Right atrium auricular region (tissue), 2 donors: ENCODE measurements around the gene GLCE. TPM values are rescaled to one million over a fixed set of nuclear protein-coding genes. Genes with fewer than 3 reads are reported as not detected.

ENCODE experiments used
- DNase-seq: peaks from one replicate; pipeline ENCODE4 v3.0.0-alpha.2; 2019; ENCODE audit warnings: low spot score
- H3K27ac ChIP-seq, 2 donors: fragments of 200-600 bp; sonication (generic); 1 replicate in 1 of 2; 2 replicates in 1 of 2; pipeline ENCODE4 v1.5.1; 2016 to 2019
- H3K27me3 ChIP-seq, 2 donors: fragments of 200-600 bp; sonication (generic); one replicate each; pipeline versions ENCODE4 v1.5.1 to v1.6.0; 2017 to 2019
- H3K36me3 ChIP-seq: fragments of 200-600 bp; sonication (generic); one replicate; pipeline ENCODE4 v1.5.1; 2016
- H3K4me1 ChIP-seq, 2 donors: fragments of 200-600 bp; sonication (generic); one replicate each; pipeline versions ENCODE4 v1.5.1 to v1.6.0; 2017 to 2019
- H3K4me3 ChIP-seq, 2 donors: fragments of 200-600 bp; sonication (generic); 1 replicate in 1 of 2; 2 replicates in 1 of 2; pipeline ENCODE4 v1.5.1; 2017 to 2019; ENCODE audit warnings: mild to moderate bottlenecking in 1 of 2, moderate library complexity in 1 of 2
- H3K9me3 ChIP-seq, 2 donors: fragments of 200-600 bp; sonication (generic); one replicate each; pipeline ENCODE4 v1.5.1; 2019
- total RNA-seq, 2 donors: library from RNA; depleted of rRNA; stranded (reverse); fragments of >200 nt; gene quantifications; one replicate each; pipeline ENCODE4 v1.1.0, GENCODE V29; 2016
- TF ChIP-seq, protein P1 (sequence below), 2 donors: fragments of 200-600 bp; sonication (generic); IDR thresholded peaks; one replicate each; pipeline ENCODE4 v1.5.1; 2019; ENCODE audit warnings: antibody characterized with exemption in 2 of 2

Gene GLCE
- total RNA-seq, 2 donors from 2014 or later, result 7.0 to 9.6 TPM

DNA sequence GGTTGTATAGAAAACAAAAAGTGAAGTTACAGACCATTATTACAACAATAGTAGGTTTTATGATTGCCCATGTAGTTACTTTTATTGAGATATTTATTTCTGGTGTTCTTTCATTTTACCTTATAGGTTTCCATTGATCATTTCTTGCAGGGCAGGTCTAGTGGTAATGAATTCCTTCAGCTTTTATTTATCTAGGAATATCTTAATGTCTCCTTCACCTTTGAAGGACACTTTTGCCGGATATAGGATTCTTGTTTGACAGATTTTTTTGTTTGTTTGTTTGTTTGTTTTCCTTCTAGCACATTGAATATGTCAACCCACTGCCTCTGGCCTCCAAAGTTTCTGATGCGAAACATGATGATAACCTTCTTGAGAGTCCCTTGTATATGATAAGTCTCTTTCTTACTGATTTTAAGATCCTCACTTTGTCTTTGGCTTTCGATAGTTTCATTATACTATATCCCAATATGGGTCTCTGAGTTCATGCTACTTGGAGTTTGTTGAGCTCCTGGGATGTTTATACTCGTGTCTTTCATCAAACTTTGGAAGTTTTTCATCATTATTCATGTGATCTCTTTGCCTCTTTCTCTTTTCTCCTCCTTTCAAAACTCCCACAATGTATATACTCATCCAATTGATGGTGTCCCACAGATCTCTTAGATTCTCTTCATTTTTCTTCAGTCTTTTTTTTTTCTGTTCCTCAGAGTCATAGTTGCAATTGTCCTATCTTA is 62.8 kb downstream of the GLCE start:
- Histone ChIP-seq H3K4me1 (no peaks in the 10 kb centered on the region), H3K27ac (no peak overlapping the region), H3K27me3 (no peaks in the 10 kb centered on the region), H3K4me3 (no peak overlapping the region), H3K9me3 (peaks cover 0 to 17% of the 10 kb centered on the region in 2 donors), H3K36me3 (no peaks in the 10 kb centered on the region)
- no peak for DNase-seq
- TF ChIP-seq, protein P1, sequence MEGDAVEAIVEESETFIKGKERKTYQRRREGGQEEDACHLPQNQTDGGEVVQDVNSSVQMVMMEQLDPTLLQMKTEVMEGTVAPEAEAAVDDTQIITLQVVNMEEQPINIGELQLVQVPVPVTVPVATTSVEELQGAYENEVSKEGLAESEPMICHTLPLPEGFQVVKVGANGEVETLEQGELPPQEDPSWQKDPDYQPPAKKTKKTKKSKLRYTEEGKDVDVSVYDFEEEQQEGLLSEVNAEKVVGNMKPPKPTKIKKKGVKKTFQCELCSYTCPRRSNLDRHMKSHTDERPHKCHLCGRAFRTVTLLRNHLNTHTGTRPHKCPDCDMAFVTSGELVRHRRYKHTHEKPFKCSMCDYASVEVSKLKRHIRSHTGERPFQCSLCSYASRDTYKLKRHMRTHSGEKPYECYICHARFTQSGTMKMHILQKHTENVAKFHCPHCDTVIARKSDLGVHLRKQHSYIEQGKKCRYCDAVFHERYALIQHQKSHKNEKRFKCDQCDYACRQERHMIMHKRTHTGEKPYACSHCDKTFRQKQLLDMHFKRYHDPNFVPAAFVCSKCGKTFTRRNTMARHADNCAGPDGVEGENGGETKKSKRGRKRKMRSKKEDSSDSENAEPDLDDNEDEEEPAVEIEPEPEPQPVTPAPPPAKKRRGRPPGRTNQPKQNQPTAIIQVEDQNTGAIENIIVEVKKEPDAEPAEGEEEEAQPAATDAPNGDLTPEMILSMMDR (IDR thresholded peaks at IDR 0.05), result no peak

DNA sequence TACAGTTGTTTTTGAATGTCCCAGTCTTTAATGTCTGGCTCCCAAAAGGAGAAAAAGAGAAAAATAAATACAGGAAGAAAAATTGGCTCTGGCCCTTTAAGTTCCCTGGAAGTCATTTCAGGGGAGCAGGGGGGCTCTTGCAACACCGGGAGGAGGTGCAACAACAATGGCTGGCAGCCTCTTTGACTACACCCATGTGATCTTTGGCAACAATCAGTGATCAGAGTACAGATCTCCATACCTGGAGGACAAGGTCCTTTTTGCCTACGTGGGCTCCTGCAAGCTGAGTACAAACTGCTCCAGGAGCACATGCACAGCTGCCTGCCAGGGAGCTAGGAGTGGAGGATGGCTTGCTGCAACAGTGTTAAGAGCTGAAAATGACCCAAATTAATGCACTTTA is 63.9 kb downstream of the GLCE start:
- H3K36me3 ChIP-seq, result no peaks in the 10 kb centered on the region
- no peaks in the 10 kb centered on the region for H3K4me1 ChIP-seq
- H3K27ac ChIP-seq, result no peak overlapping the region
- DNase-seq, result no peak
- no peaks in the 10 kb centered on the region for H3K27me3 ChIP-seq
- TF ChIP-seq, protein P1 (IDR thresholded peaks at IDR 0.05), result no peak
- no peak overlapping the region for H3K4me3 ChIP-seq
- H3K9me3 ChIP-seq, result peaks cover 0 to 17% of the 10 kb centered on the region in 2 donors

DNA sequence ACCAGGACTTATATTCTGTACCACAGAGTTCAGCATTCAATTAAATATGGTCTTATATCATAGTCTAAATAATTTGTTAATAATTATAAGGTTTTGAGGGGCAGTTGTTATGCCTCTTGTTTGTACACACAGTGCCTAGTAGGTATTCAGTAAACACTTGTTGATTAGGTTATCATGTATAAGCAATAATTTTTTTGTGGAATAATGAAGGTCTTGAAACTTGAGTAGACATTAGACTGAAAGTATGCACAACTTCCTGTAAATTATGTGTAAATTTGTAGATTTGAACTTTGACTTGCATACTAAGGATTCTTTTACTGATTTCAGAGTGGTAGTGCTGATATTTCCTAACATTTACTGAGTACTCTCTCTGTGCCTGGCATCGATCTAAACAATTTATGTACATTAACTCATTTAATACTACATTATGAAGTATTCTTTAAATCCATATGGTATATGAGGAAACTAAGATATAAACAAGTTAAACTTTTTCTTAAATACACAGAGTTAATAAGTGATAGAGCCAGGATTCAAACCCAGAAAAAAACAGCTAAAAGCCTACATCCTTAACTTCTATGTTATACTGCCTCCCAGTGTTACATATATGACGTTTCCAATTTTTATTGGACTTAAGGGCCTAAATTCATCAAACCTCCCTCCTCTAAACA is 65.1 kb downstream of the GLCE start:
- H3K9me3 ChIP-seq, result peaks cover 0 to 17% of the 10 kb centered on the region in 2 donors
- H3K4me1 ChIP-seq, result no peaks in the 10 kb centered on the region
- H3K27me3 ChIP-seq, result no peaks in the 10 kb centered on the region
- TF ChIP-seq, protein P1 (IDR thresholded peaks at IDR 0.05), result peak in 1 of 2 donors; percentile 41
- H3K36me3 ChIP-seq, result no peaks in the 10 kb centered on the region
- no peak overlapping the region for H3K4me3 ChIP-seq
- DNase-seq, result no peak
- H3K27ac ChIP-seq, result no peak overlapping the region

DNA sequence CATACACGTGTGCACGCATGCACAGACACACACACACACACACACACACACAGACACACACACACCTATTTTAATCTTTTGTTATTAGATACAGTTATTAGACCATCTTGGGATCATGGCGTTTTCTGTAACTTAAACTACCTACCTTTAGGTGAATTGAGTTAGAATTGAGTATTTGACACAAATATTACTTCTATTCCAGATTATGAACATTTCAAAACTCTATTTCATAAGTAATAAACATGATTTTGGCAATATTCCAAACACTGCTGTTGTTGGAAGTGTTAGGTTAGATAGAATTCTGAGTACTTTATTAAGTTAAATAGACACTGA is 65.6 kb downstream of the GLCE start:
- DNase-seq, result no peak
- Histone ChIP-seq H3K4me3 (no peak overlapping the region), H3K27ac (no peak overlapping the region), H3K4me1 (no peaks in the 10 kb centered on the region), H3K27me3 (no peaks in the 10 kb centered on the region), H3K9me3 (peaks cover 0 to 17% of the 10 kb centered on the region in 2 donors), H3K36me3 (no peaks in the 10 kb centered on the region)
- TF ChIP-seq, protein P1 (IDR thresholded peaks at IDR 0.05), result no peak

DNA sequence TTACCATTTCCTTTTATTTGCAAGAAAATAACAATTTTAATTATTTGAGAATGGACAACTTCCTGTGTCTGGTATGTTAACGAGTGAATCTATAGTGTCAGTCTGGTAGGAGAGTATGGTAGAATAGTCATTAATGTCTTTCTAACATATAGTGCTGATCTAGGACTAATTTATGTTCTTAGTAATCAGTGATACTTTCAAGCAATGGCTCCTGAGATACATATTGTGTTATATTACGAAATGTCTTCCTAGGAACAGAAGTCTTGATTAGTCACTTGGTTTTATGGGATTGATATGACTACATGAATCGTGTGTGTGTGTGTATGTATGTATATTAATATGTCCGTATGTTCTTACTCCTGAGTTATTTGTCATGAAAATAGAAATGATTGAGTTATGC is 71.7 kb downstream of the GLCE start:
- no peak overlapping the region for H3K4me3 ChIP-seq
- H3K27ac ChIP-seq, result no peak overlapping the region
- H3K36me3 ChIP-seq, result no peaks in the 10 kb centered on the region
- no peaks in the 10 kb centered on the region for H3K9me3 ChIP-seq
- H3K27me3 ChIP-seq, result no peaks in the 10 kb centered on the region
- TF ChIP-seq, protein P1 (IDR thresholded peaks at IDR 0.05), result no peak
- DNase-seq, result no peak
- no peaks in the 10 kb centered on the region for H3K4me1 ChIP-seq
